ENCODE measurements around the gene NUP58. TPM values are rescaled to one million over a fixed set of nuclear protein-coding genes. Genes with fewer than 3 reads are reported as not detected.

The NUP58 gene
- total and polyA plus RNA-seq, 2 donors from 2014 or later: 13.0 to 39.1 TPM

- Histone ChIP-seq H3K27ac (ENCODE audit: low read depth in 2 of 2, low read length in 2 of 2) (no peak overlapping the region), H3K36me3 (ENCODE audit: control insufficient read depth in 2 of 3, insufficient read depth in 3 of 3, low read length in 3 of 3) (peaks cover 2 to 20% (median 8%) of the 10 kb centered on the region in 3 donors), H3K27me3 (ENCODE audit: control insufficient read depth, insufficient read depth, low read length) (no peaks in the 10 kb centered on the region), H3K9ac (ENCODE audit: low read length in 3 of 3) (no peak overlapping the region), H3K4me1 (ENCODE audit: control insufficient read depth in 2 of 3, insufficient read depth in 2 of 3, low read depth in 1 of 3, low read length in 3 of 3) (no peaks in the 10 kb centered on the region), H3K9me3 (ENCODE audit: control insufficient read depth in 2 of 3, insufficient read depth in 1 of 3, low read length in 3 of 3) (no peaks in the 10 kb centered on the region), H3K4me3 (ENCODE audit: low read length in 3 of 3) (no peak overlapping the region)
- DNase-seq: no peak
- intact Hi-C loops (cut with DNase I): no loop called here
- FAIRE-seq: no peak
- TF ChIP-seq, protein P1, sequence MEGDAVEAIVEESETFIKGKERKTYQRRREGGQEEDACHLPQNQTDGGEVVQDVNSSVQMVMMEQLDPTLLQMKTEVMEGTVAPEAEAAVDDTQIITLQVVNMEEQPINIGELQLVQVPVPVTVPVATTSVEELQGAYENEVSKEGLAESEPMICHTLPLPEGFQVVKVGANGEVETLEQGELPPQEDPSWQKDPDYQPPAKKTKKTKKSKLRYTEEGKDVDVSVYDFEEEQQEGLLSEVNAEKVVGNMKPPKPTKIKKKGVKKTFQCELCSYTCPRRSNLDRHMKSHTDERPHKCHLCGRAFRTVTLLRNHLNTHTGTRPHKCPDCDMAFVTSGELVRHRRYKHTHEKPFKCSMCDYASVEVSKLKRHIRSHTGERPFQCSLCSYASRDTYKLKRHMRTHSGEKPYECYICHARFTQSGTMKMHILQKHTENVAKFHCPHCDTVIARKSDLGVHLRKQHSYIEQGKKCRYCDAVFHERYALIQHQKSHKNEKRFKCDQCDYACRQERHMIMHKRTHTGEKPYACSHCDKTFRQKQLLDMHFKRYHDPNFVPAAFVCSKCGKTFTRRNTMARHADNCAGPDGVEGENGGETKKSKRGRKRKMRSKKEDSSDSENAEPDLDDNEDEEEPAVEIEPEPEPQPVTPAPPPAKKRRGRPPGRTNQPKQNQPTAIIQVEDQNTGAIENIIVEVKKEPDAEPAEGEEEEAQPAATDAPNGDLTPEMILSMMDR (IDR thresholded peaks at IDR 0.05; ENCODE audit: borderline replicate concordance, extremely low read depth, insufficient read depth): no peak
Observed at GRCh38 chr13:25268561-25268960, 32.9 kb upstream of the NUP58 start.

DNA sequence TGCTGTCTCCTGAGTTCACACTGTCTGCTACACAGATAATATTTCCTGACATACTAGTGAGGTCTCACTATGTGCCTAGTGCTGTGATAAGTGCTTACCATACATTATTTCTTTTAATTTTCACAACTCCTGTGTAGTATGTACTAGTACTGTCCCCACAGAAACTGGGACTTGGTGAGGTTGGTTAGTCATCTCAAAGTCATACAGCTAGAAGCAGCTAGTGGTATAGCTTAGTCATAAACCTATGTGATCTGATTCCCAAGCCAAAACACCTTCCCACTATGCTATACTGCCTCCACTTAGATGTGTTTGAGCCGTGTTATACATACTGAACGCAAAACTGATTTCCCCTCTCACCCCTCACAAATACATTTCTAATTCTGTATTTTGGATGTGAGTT is 24.7 kb upstream of the NUP58 start:
- DNase-seq: no peak
- Histone ChIP-seq H3K27me3 (ENCODE audit: control insufficient read depth, insufficient read depth, low read length) (no peaks in the 10 kb centered on the region), H3K9me3 (ENCODE audit: control insufficient read depth in 2 of 3, insufficient read depth in 1 of 3, low read length in 3 of 3) (no peaks in the 10 kb centered on the region), H3K36me3 (ENCODE audit: control insufficient read depth in 2 of 3, insufficient read depth in 3 of 3, low read length in 3 of 3) (peaks cover 0 to 5% (median 3%) of the 10 kb centered on the region in 3 donors), H3K4me1 (ENCODE audit: control insufficient read depth in 2 of 3, insufficient read depth in 2 of 3, low read depth in 1 of 3, low read length in 3 of 3) (no peaks in the 10 kb centered on the region), H3K9ac (ENCODE audit: low read length in 3 of 3) (no peak overlapping the region), H3K4me3 (ENCODE audit: low read length in 3 of 3) (no peak overlapping the region), H3K27ac (ENCODE audit: low read depth in 2 of 2, low read length in 2 of 2) (no peak overlapping the region)
- intact Hi-C loops (cut with DNase I): no loop called here
- FAIRE-seq: no peak
- TF ChIP-seq, protein P1 (IDR thresholded peaks at IDR 0.05; ENCODE audit: borderline replicate concordance, extremely low read depth, insufficient read depth): no peak

GRCh38 chr13:25280396-25280795 is 21.0 kb upstream of the NUP58 start:
- Histone ChIP-seq H3K4me1 (ENCODE audit: control insufficient read depth in 2 of 3, insufficient read depth in 2 of 3, low read depth in 1 of 3, low read length in 3 of 3) (no peaks in the 10 kb centered on the region), H3K9ac (ENCODE audit: low read length in 3 of 3) (no peak overlapping the region), H3K36me3 (ENCODE audit: control insufficient read depth in 2 of 3, insufficient read depth in 3 of 3, low read length in 3 of 3) (no peaks in the 10 kb centered on the region), H3K4me3 (ENCODE audit: low read length in 3 of 3) (no peak overlapping the region), H3K9me3 (ENCODE audit: control insufficient read depth in 2 of 3, insufficient read depth in 1 of 3, low read length in 3 of 3) (no peaks in the 10 kb centered on the region), H3K27me3 (ENCODE audit: control insufficient read depth, insufficient read depth, low read length) (no peaks in the 10 kb centered on the region), H3K27ac (ENCODE audit: low read depth in 2 of 2, low read length in 2 of 2) (no peak overlapping the region)
- TF ChIP-seq, protein P1 (IDR thresholded peaks at IDR 0.05; ENCODE audit: borderline replicate concordance, extremely low read depth, insufficient read depth): no peak
- intact Hi-C loops (cut with DNase I): no loop called here
- no peak for DNase-seq
- FAIRE-seq: no peak
